Measurements from ENCODE around the gene LPAR5. TPM values are rescaled to one million over a fixed set of nuclear protein-coding genes. Genes with fewer than 3 reads are reported as not detected.

Gene LPAR5
- total and polyA plus RNA-seq, 2 of the 8 experiments (the other 6 are each of a cell fraction or from before 2014, with no cell fraction given), result 0.22 to 0.24 TPM

GRCh38 chr12:6662906-6663742, 27.4 kb upstream of the LPAR5 start, which contains the start of gene ING4 (continued):
- 0 out of 2 replicates have a peak, but pooled peaks have one; percentile 48 for TF ChIP-seq ATF3 (IDR thresholded peaks at IDR 0.05; ENCODE audit: insufficient read depth, low read depth, low read length)

Data from H1 (cell line).